Measurements from ENCODE around the gene PNISR. TPM values are rescaled to one million over a fixed set of nuclear protein-coding genes. Genes with fewer than 3 reads are reported as not detected.

The PNISR gene
- total and polyA plus RNA-seq, 2 donors (not counting 1 experiment from before 2014, with no cell fraction given): 27.7 to 99.1 TPM

DNA sequence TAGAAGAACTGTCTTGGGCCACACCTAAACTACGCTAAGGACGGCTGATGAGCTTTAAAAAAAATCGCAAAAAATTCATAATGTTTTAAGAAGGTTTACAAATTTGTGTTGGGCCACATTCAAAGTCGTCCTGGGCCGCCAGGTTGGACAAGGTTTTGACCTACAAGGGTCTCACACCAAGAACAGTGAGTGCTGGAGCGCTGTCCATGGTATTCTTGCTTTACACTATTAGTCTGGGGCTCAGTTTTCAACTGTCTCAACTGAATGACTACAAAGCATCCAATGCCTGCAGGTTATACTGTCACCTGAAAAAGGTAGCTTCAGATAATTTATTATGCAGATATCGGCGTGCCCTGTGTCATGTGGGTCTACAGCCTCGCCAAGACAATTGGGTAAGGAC lies 72.0 kb downstream of the PNISR start:
- Histone ChIP-seq H2AFZ (ENCODE audit: low read length) (no peak overlapping the region), H3K27ac (ENCODE audit: insufficient read depth, low read length) (no peak overlapping the region), H3K79me2 (ENCODE audit: control insufficient read depth, insufficient read depth, low read length) (no peaks in the 10 kb centered on the region), H3K27me3 (ENCODE audit: control insufficient read depth, insufficient read depth, low read length) (peaks cover 6% of the 10 kb centered on the region), H3K9ac (ENCODE audit: insufficient read depth, low read length) (no peak overlapping the region), H4K20me1 (ENCODE audit: control insufficient read depth, extremely low read depth, insufficient read depth, low read length) (no peaks in the 10 kb centered on the region), H3K4me1 (ENCODE audit: control insufficient read depth, extremely low read depth, insufficient read depth, low read length) (no peaks in the 10 kb centered on the region), H3K9me3 (ENCODE audit: control insufficient read depth, insufficient read depth, low read depth, low read length) (no peaks in the 10 kb centered on the region), H3K4me2 (ENCODE audit: extremely low read depth, insufficient read depth, low read length) (no peak overlapping the region), H3K36me3 (ENCODE audit: control insufficient read depth, insufficient read depth, low read length) (no peaks in the 10 kb centered on the region), H3K4me3 (replicated peaks in 1 of 4; ENCODE audit: control extremely low read depth in 1 of 4, insufficient read depth in 1 of 4, low read depth in 3 of 4, low read length in 4 of 4) (no peak overlapping the region)
- DNase-seq (ENCODE audit: low read depth in 2 of 2): no peak
- TF ChIP-seq, protein P1, sequence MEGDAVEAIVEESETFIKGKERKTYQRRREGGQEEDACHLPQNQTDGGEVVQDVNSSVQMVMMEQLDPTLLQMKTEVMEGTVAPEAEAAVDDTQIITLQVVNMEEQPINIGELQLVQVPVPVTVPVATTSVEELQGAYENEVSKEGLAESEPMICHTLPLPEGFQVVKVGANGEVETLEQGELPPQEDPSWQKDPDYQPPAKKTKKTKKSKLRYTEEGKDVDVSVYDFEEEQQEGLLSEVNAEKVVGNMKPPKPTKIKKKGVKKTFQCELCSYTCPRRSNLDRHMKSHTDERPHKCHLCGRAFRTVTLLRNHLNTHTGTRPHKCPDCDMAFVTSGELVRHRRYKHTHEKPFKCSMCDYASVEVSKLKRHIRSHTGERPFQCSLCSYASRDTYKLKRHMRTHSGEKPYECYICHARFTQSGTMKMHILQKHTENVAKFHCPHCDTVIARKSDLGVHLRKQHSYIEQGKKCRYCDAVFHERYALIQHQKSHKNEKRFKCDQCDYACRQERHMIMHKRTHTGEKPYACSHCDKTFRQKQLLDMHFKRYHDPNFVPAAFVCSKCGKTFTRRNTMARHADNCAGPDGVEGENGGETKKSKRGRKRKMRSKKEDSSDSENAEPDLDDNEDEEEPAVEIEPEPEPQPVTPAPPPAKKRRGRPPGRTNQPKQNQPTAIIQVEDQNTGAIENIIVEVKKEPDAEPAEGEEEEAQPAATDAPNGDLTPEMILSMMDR (conservative IDR thresholded peaks at IDR 0.05 in 1 of 2, IDR thresholded peaks at IDR 0.05 in 1 of 2; ENCODE audit: low read depth in 1 of 2, low read length in 2 of 2): no peak
- TF ChIP-seq EZH2 (IDR thresholded peaks at IDR 0.05; ENCODE audit: low read length, missing control alignments): no peak

DNA sequence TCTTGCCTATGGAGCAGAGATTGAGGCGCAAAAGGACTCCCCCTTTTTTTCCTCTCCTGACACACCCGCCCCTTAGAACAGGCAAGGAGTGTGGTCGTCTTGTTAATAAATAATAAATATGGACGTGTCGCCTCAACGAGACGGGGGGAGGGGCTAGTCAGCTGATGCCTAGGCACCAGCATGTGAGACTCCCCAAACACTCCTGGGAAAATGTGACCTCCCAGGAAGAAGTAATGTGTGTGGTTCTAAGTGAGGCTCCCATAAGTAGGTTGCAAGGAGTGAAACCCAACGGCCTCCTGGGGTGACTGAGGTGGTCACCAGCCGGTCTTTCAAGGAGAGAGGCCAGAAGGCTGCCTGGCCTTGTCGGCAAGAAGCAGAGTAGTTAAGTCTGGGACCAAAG lies 74.5 kb downstream of the PNISR start:
- no peak overlapping the region for H3K4me2 ChIP-seq (ENCODE audit: extremely low read depth, insufficient read depth, low read length)
- H3K27me3 ChIP-seq (ENCODE audit: control insufficient read depth, insufficient read depth, low read length): peaks cover 4% of the 10 kb centered on the region
- H3K4me3 ChIP-seq (replicated peaks in 1 of 4; ENCODE audit: control extremely low read depth in 1 of 4, insufficient read depth in 1 of 4, low read depth in 3 of 4, low read length in 4 of 4): no peak overlapping the region
- TF ChIP-seq EZH2 (IDR thresholded peaks at IDR 0.05; ENCODE audit: low read length, missing control alignments): no peak
- H3K4me1 ChIP-seq (ENCODE audit: control insufficient read depth, extremely low read depth, insufficient read depth, low read length): no peaks in the 10 kb centered on the region
- no peaks in the 10 kb centered on the region for H3K79me2 ChIP-seq (ENCODE audit: control insufficient read depth, insufficient read depth, low read length)
- no peaks in the 10 kb centered on the region for H3K9me3 ChIP-seq (ENCODE audit: control insufficient read depth, insufficient read depth, low read depth, low read length)
- no peaks in the 10 kb centered on the region for H3K36me3 ChIP-seq (ENCODE audit: control insufficient read depth, insufficient read depth, low read length)
- H3K27ac ChIP-seq (ENCODE audit: insufficient read depth, low read length): no peak overlapping the region
- no peak overlapping the region for H3K9ac ChIP-seq (ENCODE audit: insufficient read depth, low read length)
- no peaks in the 10 kb centered on the region for H4K20me1 ChIP-seq (ENCODE audit: control insufficient read depth, extremely low read depth, insufficient read depth, low read length)
- H2AFZ ChIP-seq (ENCODE audit: low read length): no peak overlapping the region
- DNase-seq (ENCODE audit: low read depth in 2 of 2): no peak

DNA sequence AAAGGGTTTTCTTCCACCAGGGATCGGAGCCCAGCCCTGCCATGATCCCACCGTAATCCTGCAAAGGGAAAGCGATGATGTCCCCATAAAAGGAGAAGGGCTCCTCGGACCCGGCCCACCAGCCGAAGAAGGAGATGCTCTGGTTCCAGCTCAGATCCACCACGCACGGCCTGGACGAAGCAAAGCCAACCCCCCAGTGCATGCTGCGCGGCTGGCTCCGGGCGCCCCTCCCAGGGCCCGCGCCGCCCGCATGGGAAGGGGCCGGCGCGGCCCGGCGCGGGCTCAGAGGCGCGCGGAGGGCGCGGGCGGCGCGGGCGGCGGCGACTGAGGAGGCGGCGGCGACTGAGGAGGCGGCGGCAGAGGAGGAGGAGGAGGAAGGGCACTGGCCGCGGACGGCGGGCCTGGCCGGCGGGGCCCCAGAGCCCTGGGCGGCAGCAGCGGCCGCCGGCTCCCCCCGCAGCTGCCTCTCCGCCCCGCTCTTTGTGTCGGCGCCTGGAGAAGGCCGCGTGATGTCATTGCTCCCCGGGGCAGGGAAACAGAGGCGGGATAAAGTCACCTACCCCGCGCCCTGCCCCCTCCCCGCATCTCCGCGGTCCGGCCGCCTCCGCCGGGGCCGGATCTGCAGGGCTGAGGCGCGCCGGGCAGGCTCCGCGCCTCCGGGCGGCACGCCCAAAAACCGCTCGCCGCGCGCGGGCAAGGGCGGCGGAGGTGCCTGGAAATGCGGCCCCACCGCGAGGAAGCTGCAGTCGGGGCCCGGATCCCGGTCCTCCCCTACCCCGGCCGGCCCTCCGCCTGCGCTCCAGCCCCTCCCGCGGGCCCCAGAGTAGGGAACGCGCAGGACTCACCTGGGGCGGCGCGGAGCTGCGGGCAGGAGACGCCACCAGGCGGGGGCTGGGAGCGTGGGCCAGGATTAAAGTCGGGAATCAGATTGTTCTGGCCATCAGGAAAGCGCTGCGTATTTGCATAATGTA lies 75.7 kb downstream of the PNISR start, which contains the start of gene FAXC:
Gene FAXC (minus strand): TSS at position 504 of the 971 bp plus-strand sequence. CDS start 302 bp downstream, at position 202.
- Histone ChIP-seq H3K27ac (ENCODE audit: insufficient read depth, low read length) (no peak within 1 kb of the TSS), H4K20me1 (ENCODE audit: control insufficient read depth, extremely low read depth, insufficient read depth, low read length) (no peaks in the 10 kb centered on the region), H3K9ac (ENCODE audit: insufficient read depth, low read length) (peak within 1 kb of the TSS; percentile 23), H3K36me3 (ENCODE audit: control insufficient read depth, insufficient read depth, low read length) (no peaks in the 10 kb centered on the region), H3K4me3 (replicated peaks in 1 of 4; ENCODE audit: control extremely low read depth in 1 of 4, insufficient read depth in 1 of 4, low read depth in 3 of 4, low read length in 4 of 4) (peak within 1 kb of the TSS; percentile 56 to 67 (median 58)), H3K9me3 (ENCODE audit: control insufficient read depth, insufficient read depth, low read depth, low read length) (no peaks in the 10 kb centered on the region), H3K79me2 (ENCODE audit: control insufficient read depth, insufficient read depth, low read length) (no peaks in the 10 kb centered on the region), H3K4me2 (ENCODE audit: extremely low read depth, insufficient read depth, low read length) (peak within 1 kb of the TSS; percentile 85), H3K4me1 (ENCODE audit: control insufficient read depth, extremely low read depth, insufficient read depth, low read length) (no peaks in the 10 kb centered on the region), H3K27me3 (ENCODE audit: control insufficient read depth, insufficient read depth, low read length) (peaks cover 4% of the 10 kb centered on the region), H2AFZ (ENCODE audit: low read length) (peak within 1 kb of the TSS; percentile 9)
- peak; percentile 11 to 50 for DNase-seq (ENCODE audit: low read depth in 2 of 2)
- no peak for TF ChIP-seq EZH2 (IDR thresholded peaks at IDR 0.05; ENCODE audit: low read length, missing control alignments)
- TF ChIP-seq, protein P1 (conservative IDR thresholded peaks at IDR 0.05 in 1 of 2, IDR thresholded peaks at IDR 0.05 in 1 of 2; ENCODE audit: low read depth in 1 of 2, low read length in 2 of 2): no peak
